ENCODE measurements around the gene GJB6.

Gene GJB6

GRCh38 chr13:20227288-20227687 is 4.8 kb downstream of the GJB6 start:
- no peak for DNase-seq (ENCODE audit: low read depth)

GRCh38 chr13:20222553-20222952 is 9.6 kb downstream of the GJB6 start:
- DNase-seq (ENCODE audit: low read depth): no peak

GRCh38 chr13:20221772-20222171 is 10.3 kb downstream of the GJB6 start:
- no peak for DNase-seq (ENCODE audit: low read depth)

GRCh38 chr13:20219577-20219976 is 12.5 kb downstream of the GJB6 start:
- no peak for DNase-seq (ENCODE audit: low read depth)

GRCh38 chr13:20217168-20217567 is 15.0 kb downstream of the GJB6 start:
- DNase-seq (ENCODE audit: low read depth): no peak

- no peak for DNase-seq (ENCODE audit: low read depth)
Measured at GRCh38 chr13:20209948-20210347, 22.2 kb downstream of the GJB6 start.

- no peak for DNase-seq (ENCODE audit: low read depth)
Measured at GRCh38 chr13:20206698-20207235, 25.4 kb downstream of the GJB6 start.

GRCh38 chr13:20206065-20206697 is 25.9 kb downstream of the GJB6 start:
- DNase-seq (ENCODE audit: low read depth): no peak

- no peak for DNase-seq (ENCODE audit: low read depth)
Measured at GRCh38 chr13:20198781-20199180, 33.3 kb downstream of the GJB6 start.

GRCh38 chr13:20197361-20197834 is 34.7 kb downstream of the GJB6 start:
- DNase-seq (ENCODE audit: low read depth): no peak

- no peak for DNase-seq (ENCODE audit: low read depth)
Measured at GRCh38 chr13:20195801-20196200, 36.3 kb downstream of the GJB6 start.

- DNase-seq (ENCODE audit: low read depth): peak; percentile 21
Measured at GRCh38 chr13:20193907-20194631, 38.0 kb downstream of the GJB6 start.

- no peak for DNase-seq (ENCODE audit: low read depth)
Measured at GRCh38 chr13:20193162-20193906, 38.8 kb downstream of the GJB6 start.

GRCh38 chr13:20192836-20193161 is 39.3 kb downstream of the GJB6 start, which contains the start of gene GJB2:
Gene GJB2 (minus strand): TSS chr13:20192938. CDS start chr13:20189581, 3,357 bp downstream.
- no peak for DNase-seq (ENCODE audit: low read depth)

GRCh38 chr13:20192158-20192835 is 39.8 kb downstream of the GJB6 start:
- no peak for DNase-seq (ENCODE audit: low read depth)

- DNase-seq (ENCODE audit: low read depth): no peak
Measured at GRCh38 chr13:20191311-20192157, 40.6 kb downstream of the GJB6 start.

GRCh38 chr13:20190481-20191310 is 41.4 kb downstream of the GJB6 start:
- DNase-seq (ENCODE audit: low read depth): no peak

GRCh38 chr13:20190076-20190475 is 42.0 kb downstream of the GJB6 start:
- DNase-seq (ENCODE audit: low read depth): no peak

GRCh38 chr13:20188667-20189553 is 43.2 kb downstream of the GJB6 start:
- DNase-seq (ENCODE audit: low read depth): no peak

All from activated T-cell treated with anti-CD3 and anti-CD28 coated beads for 48 hours (primary cell).